RWPE2 (cell line): ENCODE results near the gene PRSS33.

Source experiments
- ATAC-seq: fragments of 200-7000 bp; cut with Tn5 transposase; 3 replicates; pipeline ENCODE4 v1.9.1; 2021; ENCODE audit warnings: low read depth
- DNase-seq: peaks from one replicate; pipeline ENCODE4 v3.0.0-alpha.2; 2020; ENCODE audit warnings: low spot score
- H3K27ac ChIP-seq: fragments of 450-650 bp; 2 replicates; pipeline ENCODE4 v1.5.1; 2017; ENCODE audit warnings: mild to moderate bottlenecking; ENCODE audit not compliant: poor library complexity, severe bottlenecking
- H3K27me3 ChIP-seq: fragments of 250-450 bp; sonication (Bioruptor Pico); 2 replicates; pipeline ENCODE4 v1.5.1; 2021; ENCODE audit warnings: mild to moderate bottlenecking, moderate library complexity; ENCODE audit not compliant: insufficient read depth, poor library complexity, severe bottlenecking
- H3K36me3 ChIP-seq: fragments of 250-450 bp; sonication (Bioruptor Pico); 2 replicates; pipeline ENCODE4 v1.5.1; 2020; ENCODE audit warnings: low read depth, mild to moderate bottlenecking, moderate library complexity
- H3K4me1 ChIP-seq: fragments of 250-450 bp; sonication (Bioruptor Pico); 2 replicates; pipeline ENCODE4 v1.5.1; 2021; ENCODE audit warnings: mild to moderate bottlenecking, moderate library complexity; ENCODE audit not compliant: insufficient read depth, poor library complexity, severe bottlenecking
- H3K4me3 ChIP-seq: fragments of 250-450 bp; sonication (Bioruptor Pico); 2 replicates; pipeline ENCODE4 v1.5.1; 2021; ENCODE audit warnings: mild to moderate bottlenecking, moderate library complexity; ENCODE audit not compliant: severe bottlenecking
- H3K9me3 ChIP-seq: fragments of 250-450 bp; sonication (Bioruptor Pico); 2 replicates; pipeline ENCODE4 v1.5.1; 2021; ENCODE audit warnings: mild to moderate bottlenecking, moderate library complexity; ENCODE audit not compliant: severe bottlenecking
- TF ChIP-seq, protein P1 (sequence below): fragments of 450-650 bp; IDR thresholded peaks from one replicate; pipeline ENCODE4 v1.5.1; 2017; ENCODE audit warnings: mild to moderate bottlenecking, moderate library complexity; ENCODE audit not compliant: poor library complexity, severe bottlenecking

The PRSS33 gene

DNA sequence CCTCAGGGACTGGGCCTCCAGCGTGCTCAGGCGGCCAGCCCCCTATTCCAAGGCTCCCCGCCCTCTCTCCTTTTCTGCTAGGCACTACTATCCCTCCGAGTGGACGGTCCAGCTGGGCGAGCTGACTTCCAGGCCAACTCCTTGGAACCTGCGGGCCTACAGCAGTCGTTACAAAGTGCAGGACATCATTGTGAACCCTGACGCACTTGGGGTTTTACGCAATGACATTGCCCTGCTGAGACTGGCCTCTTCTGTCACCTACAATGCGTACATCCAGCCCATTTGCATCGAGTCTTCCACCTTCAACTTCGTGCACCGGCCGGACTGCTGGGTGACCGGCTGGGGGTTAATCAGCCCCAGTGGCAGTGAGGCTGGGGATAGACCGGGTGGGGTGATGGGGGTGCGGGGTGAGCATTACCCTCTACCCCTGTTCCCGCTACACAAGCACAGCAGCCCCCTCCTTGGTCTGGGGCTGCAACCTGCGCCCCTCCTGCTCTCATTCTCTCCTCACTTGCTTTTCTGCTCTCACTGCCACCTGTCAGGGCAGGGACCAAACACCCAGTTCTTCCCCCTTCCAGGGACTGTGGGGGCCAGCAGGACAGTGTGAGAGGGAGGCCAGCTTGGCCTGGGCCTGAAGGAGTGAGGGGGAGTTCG lies 12.0 kb upstream of the PRSS33 start:
- Histone ChIP-seq H3K9me3 (peaks cover 11% of the 10 kb centered on the region), H3K27me3 (peaks cover 3% of the 10 kb centered on the region), H3K4me3 (no peak overlapping the region), H3K4me1 (peaks cover 19% of the 10 kb centered on the region), H3K27ac (no peak overlapping the region), H3K36me3 (no peaks in the 10 kb centered on the region)
- TF ChIP-seq, protein P1, sequence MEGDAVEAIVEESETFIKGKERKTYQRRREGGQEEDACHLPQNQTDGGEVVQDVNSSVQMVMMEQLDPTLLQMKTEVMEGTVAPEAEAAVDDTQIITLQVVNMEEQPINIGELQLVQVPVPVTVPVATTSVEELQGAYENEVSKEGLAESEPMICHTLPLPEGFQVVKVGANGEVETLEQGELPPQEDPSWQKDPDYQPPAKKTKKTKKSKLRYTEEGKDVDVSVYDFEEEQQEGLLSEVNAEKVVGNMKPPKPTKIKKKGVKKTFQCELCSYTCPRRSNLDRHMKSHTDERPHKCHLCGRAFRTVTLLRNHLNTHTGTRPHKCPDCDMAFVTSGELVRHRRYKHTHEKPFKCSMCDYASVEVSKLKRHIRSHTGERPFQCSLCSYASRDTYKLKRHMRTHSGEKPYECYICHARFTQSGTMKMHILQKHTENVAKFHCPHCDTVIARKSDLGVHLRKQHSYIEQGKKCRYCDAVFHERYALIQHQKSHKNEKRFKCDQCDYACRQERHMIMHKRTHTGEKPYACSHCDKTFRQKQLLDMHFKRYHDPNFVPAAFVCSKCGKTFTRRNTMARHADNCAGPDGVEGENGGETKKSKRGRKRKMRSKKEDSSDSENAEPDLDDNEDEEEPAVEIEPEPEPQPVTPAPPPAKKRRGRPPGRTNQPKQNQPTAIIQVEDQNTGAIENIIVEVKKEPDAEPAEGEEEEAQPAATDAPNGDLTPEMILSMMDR = no peak
- DNase-seq (peak; percentile 47), ATAC-seq (0 out of 3 replicates have a peak, but pooled peaks have one; percentile 20)

DNA sequence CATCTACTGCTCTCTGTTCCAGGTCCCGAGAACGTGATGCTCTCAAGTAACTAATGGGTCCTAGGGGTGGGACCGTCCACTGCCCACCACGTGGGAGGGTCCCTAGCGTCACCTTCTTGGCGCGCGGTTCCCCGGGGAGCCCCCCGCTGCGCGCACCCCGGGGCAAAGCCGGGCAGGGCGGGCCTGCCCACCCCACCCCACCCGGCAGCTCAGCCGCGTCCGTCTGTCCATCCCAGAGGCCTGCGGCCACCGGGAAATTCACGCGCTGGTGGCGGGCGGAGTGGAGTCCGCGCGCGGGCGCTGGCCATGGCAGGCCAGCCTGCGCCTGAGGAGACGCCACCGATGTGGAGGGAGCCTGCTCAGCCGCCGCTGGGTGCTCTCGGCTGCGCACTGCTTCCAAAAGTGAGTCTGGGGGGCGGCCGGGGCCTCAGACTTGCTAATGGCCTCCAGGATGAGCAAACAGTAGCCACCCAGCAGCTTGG lies 11.4 kb upstream of the PRSS33 start:
- ATAC-seq (no peak), DNase-seq (peak; percentile 50)
- Histone ChIP-seq H3K27ac (no peak overlapping the region), H3K27me3 (peaks cover 3% of the 10 kb centered on the region), H3K36me3 (no peaks in the 10 kb centered on the region), H3K9me3 (peaks cover 8% of the 10 kb centered on the region), H3K4me1 (peaks cover 23% of the 10 kb centered on the region), H3K4me3 (no peak overlapping the region)
- TF ChIP-seq, protein P1 = no peak

DNA sequence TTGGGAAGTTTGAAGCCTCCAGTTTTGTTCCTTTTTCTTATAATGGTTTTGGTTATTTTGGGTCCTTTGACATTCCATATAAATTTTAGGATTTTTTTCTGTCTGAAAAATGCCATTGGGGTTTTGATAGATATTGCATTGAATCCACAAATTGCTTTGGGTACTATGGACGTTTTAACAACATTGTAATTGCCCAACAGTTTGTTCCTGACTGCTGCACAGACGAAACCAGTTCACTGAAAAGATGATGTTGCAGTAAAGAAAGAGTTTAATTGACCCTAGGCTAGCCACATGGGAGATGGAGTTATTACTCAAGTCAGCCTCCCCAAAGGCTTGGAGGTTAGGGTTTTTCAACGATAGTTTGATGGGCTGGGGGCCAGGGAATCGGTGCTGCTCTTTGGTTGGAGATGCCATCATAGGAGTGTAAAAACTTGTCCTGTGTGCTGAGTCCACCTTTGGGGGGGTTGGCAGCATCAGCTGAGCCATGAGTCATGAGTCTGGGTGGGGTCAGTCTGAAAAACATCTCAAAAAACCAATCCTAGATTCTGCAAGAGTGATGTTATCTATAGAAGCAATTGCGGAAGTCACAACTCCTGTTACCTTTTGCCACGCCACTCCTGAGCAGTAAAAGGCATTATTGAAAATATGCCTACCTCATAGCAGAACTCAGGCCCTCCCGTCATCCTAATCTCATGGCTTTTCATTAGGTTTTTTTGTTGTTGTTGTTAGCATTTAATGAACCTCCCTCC lies 8.2 kb upstream of the PRSS33 start:
- Histone ChIP-seq H3K4me3 (no peak overlapping the region), H3K27ac (peak overlapping the region; percentile 22), H3K9me3 (no peaks in the 10 kb centered on the region), H3K4me1 (peaks cover 23% of the 10 kb centered on the region), H3K27me3 (no peaks in the 10 kb centered on the region), H3K36me3 (no peaks in the 10 kb centered on the region)
- ATAC-seq (peak; percentile 59), DNase-seq (peak; percentile 28)
- TF ChIP-seq, protein P1 = no peak

DNA sequence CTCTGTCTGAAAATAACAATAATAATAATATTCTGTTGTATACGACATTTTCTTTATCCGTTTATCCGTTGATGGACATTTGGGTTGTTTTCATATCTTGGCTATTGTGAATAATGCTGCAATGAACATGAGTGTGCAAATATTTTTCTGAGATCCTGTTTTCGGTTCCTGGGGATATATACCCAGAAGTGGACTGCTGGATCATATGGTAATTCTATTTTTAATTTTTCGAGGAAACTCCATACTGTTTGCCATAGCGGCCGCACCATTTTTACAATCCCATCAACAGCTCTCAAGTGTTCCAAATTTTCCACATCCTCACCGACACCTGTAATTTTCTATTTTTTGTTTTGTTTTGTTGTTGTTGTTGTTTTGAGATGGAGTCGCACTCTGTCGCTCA lies 5.6 kb upstream of the PRSS33 start:
- Histone ChIP-seq H3K36me3 (no peaks in the 10 kb centered on the region), H3K9me3 (no peaks in the 10 kb centered on the region), H3K27me3 (no peaks in the 10 kb centered on the region), H3K4me1 (peaks cover 23% of the 10 kb centered on the region), H3K4me3 (no peak overlapping the region), H3K27ac (no peak overlapping the region)
- DNase-seq (no peak), ATAC-seq (no peak)
- TF ChIP-seq, protein P1 = no peak
